D721Med (cell line): ENCODE measurements around the gene NET1.

Source experiments
- DNase-seq: peaks from one replicate; pipeline ENCODE4 v3.0.0; 2011; ENCODE audit warnings: low spot score; ENCODE audit not compliant: insufficient read length
- FAIRE-seq: peaks from 2 replicates; lab custom pipeline; 2011; peaks lifted over from hg19 to GRCh38; lab: Jason Lieb, UNC
- CTCF ChIP-seq: IDR thresholded peaks from 2 replicates; pipeline ENCODE4 v1.5.1; 2012; ENCODE audit warnings: mild to moderate bottlenecking, control low read depth; ENCODE audit not compliant: insufficient read depth; ENCODE audit errors: missing control alignments

Gene NET1

GRCh38 chr10:5443429-5443828 lies 31.1 kb downstream of the NET1 start:
- DNase-seq (no peak), FAIRE-seq (no peak)

DNA sequence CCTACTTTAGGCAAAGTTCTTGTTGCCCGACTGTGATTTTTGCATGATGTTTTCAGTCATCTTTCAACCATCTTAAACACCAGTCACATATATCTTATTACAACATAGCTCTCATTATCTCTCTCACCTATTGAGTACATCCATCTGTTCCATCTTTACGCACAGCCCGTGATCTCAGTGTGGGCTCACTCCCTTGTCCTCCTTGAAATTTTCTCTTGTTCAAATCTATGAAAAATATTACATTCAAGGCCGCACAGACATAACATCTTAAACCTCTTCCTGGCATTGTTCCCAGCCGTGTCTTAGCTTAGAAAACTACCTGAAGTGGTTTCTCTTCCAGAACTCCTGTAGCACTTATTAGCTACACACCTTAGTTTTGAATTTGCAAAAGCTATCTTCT lies 32.6 kb downstream of the NET1 start:
- no peak for TF ChIP-seq CTCF
- FAIRE-seq (no peak), DNase-seq (no peak)

More at GRCh38 chr10:5443429-5443828, 31.1 kb downstream of the NET1 start:
- no peak for TF ChIP-seq CTCF

DNA sequence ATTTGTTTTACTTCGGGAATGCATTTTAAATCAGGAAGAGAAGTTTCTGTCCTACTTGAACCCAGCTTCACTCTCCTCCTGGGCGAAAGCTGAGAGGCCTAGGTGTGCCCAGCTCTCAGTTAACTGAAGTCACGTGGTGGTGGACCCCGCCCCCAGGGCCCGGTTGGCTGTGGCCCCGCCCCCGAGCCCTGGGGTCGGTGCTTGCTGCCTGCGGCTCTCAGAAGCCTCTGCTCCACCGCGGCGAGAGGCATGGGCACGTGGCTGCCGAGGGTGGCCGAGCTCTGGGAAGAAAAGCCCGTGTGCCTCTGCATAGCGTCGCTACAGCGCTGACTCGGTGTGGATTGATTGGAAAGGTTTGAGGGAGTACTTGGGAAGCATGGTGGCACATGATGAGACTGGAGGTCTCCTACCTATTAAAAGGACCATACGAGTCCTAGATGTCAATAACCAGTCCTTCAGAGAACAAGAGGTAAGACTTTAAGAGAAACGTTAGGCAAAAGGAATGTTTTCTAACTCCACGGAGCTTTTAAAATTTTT lies 34.1 kb downstream of the NET1 start:
- FAIRE-seq: no peak
- TF ChIP-seq CTCF: no peak
- no peak for DNase-seq

DNA sequence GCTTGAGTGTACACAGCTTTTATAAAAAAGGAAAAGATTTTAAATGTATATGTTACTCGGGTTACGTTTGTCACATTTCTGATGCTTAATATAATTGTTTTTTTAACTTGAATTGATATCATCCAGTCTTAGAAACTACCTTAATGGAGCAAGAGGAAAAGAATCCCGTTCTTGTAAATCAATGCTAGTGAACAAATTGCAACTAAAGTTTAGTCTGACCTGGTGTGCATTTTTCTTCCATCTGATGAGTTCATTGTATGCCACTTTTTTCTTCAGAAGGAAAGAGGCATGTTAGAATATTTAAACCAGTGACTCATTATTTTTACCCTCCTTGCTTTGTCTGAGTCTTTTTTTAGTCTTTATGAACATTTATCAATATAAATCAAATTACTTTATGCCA lies 34.7 kb downstream of the NET1 start:
- DNase-seq (no peak), FAIRE-seq (no peak)
- TF ChIP-seq CTCF: no peak

DNA sequence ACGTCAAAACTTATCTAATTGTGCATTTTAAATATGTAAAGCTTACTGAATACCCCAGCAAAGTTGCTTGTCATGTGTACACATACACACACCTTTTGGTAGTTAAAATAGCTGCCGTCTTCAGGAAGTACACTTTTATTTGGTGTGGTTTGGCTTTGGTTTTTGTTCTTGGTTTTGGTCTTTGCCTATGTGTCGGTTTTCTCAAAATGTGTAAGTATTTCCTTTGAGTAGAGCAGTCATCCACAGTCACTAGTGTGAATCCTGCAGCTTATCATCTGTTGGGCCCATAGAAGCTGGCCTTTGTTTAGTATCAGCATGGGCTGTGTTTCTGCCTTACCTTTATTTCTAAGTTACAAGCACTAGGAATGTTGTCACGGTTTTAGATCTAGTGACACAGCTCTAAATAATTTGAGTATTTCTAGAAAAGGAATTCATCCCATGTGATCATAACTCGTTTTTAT lies 35.3 kb downstream of the NET1 start:
- no peak for DNase-seq
- no peak for TF ChIP-seq CTCF
- FAIRE-seq: no peak

- TF ChIP-seq CTCF: no peak
- DNase-seq (no peak), FAIRE-seq (no peak)
Observed at GRCh38 chr10:5448333-5449001, 36.1 kb downstream of the NET1 start.

- TF ChIP-seq CTCF: no peak
- no peak for FAIRE-seq
- no peak for DNase-seq
Observed at GRCh38 chr10:5449227-5449626, 36.9 kb downstream of the NET1 start.
